HepG2 (cell line): ENCODE results near the gene DIS3L2. TPM values are rescaled to one million over a fixed set of nuclear protein-coding genes. Genes with fewer than 3 reads are reported as not detected.

Source experiments
- ATAC-seq: fragments of 200-7000 bp; cut with Tn5 transposase; 3 replicates; pipeline ENCODE4 v1.9.1; 2020; ENCODE audit warnings: mild to moderate bottlenecking, moderate library complexity
- BruUV-seq: library from RNA; stranded (reverse); fragments of 400-500 nt; replicated peaks from 2 replicates; lab custom pipeline; 2021; lab: Mats Ljungman, UMichigan
- CTCF ChIA-PET: fragments of 300-600 bp; formaldehyde crosslinking; extraction: SDS; loops from one replicate; lab custom pipeline; 2021; ENCODE audit warnings: low total read pairs, inconsistent platforms, low intra/inter-chr PET ratio; lab: Yijun Ruan, JAX
- POLR2A ChIA-PET: fragments of 350-600 bp; sonication (Branson Sonifier 250); formaldehyde crosslinking; loops from one replicate; lab custom pipeline; 2020; ENCODE audit warnings: antibody characterized with exemption, inconsistent platforms; lab: Yijun Ruan, JAX
- DNase-seq: peaks from one replicate; pipeline ENCODE4 v3.0.0-alpha.2; 2015; ENCODE audit warnings: low spot score
- FAIRE-seq: peaks from 3 replicates; lab custom pipeline; 2011; peaks lifted over from hg19 to GRCh38; lab: Jason Lieb, UNC
- H2AFZ ChIP-seq: one replicate; pipeline ENCODE4 v1.6.1; 2011; ENCODE audit warnings: low read length, inconsistent platforms
- H3K27ac ChIP-seq: fragments of 300-600 bp; 3 replicates; pipeline ENCODE4 v1.8.0; 2011; ENCODE audit warnings: mixed run types, mild to moderate bottlenecking, mixed read lengths, low read length, inconsistent platforms; ENCODE audit not compliant: insufficient read depth; ENCODE audit errors: extremely low read length
- H3K27me3 ChIP-seq, 2 experiments: fragments of 200-600 bp in 1 of 2; 2 replicates in 1 of 2; 3 replicates in 1 of 2; pipeline versions ENCODE4 v1.6.0 to v1.8.0; 2011; ENCODE audit warnings: low read length in 2 of 2, mild to moderate bottlenecking in 2 of 2, moderate library complexity in 2 of 2, inconsistent platforms in 1 of 2; ENCODE audit not compliant: insufficient read depth in 2 of 2, control insufficient read depth in 1 of 2
- H3K36me3 ChIP-seq, 2 experiments: fragments of 200-600 bp in 1 of 2; replicated peaks in 1 of 2; 2 replicates in 1 of 2; 3 replicates in 1 of 2; pipeline versions ENCODE4 v1.5.1 to v1.8.0; 2011; ENCODE audit warnings: low read length in 2 of 2, inconsistent platforms in 1 of 2; ENCODE audit not compliant: insufficient read depth in 2 of 2, control insufficient read depth in 1 of 2
- H3K4me1 ChIP-seq: 2 replicates; pipeline ENCODE4 v1.5.1; 2012; ENCODE audit warnings: low read length, inconsistent platforms; ENCODE audit not compliant: insufficient read depth
- H3K4me2 ChIP-seq: 2 replicates; pipeline ENCODE4 v1.6.0; 2011; ENCODE audit warnings: low read depth, low read length, inconsistent platforms
- H3K4me3 ChIP-seq, 3 experiments: fragments of 200-600 bp in 1 of 3; sonication (generic), shearing (Covaris generic) in 1 of 3; replicated peaks in 1 of 3; 2 replicates each; pipeline ENCODE4 v1.5.1; 2011 to 2016; ENCODE audit warnings: low read length in 3 of 3, inconsistent platforms in 2 of 3, low read depth in 2 of 3, mild to moderate bottlenecking in 2 of 3, control low read depth in 1 of 3, mixed read lengths in 1 of 3; ENCODE audit not compliant: insufficient read depth in 1 of 3
- H3K79me2 ChIP-seq: one replicate; pipeline ENCODE4 v1.6.1; 2011; ENCODE audit warnings: low read length, inconsistent platforms; ENCODE audit not compliant: insufficient read depth
- H3K9ac ChIP-seq: 2 replicates; pipeline ENCODE4 v1.6.0; 2011; ENCODE audit warnings: mild to moderate bottlenecking, low read depth, low read length, inconsistent platforms; ENCODE audit not compliant: insufficient read depth
- H3K9me3 ChIP-seq: 2 replicates; pipeline ENCODE4 v1.5.1; 2012; ENCODE audit warnings: mild to moderate bottlenecking, low read length
- H4K20me1 ChIP-seq: 2 replicates; pipeline ENCODE4 v1.6.0; 2011; ENCODE audit warnings: inconsistent platforms, mild to moderate bottlenecking, low read length, moderate library complexity; ENCODE audit not compliant: insufficient read depth
- KDM5A ChIP-seq: fragments of 200-600 bp; sonication (generic); IDR thresholded peaks from 2 replicates; pipeline ENCODE4 v1.7.0; 2018; ENCODE audit warnings: antibody characterized with exemption, mild to moderate bottlenecking, low read length, borderline replicate concordance
- MAFF ChIP-seq: IDR thresholded peaks from 2 replicates; pipeline ENCODE4 v1.6.1; 2011; ENCODE audit warnings: low read depth, low read length, improper control_type of control experiment
- MAFG ChIP-seq: sonication (generic); formaldehyde crosslinking; IDR thresholded peaks from 2 replicates; pipeline ENCODE4 v1.5.1; 2020; ENCODE audit warnings: mild to moderate bottlenecking, missing genetic modification reagents
- MAFK ChIP-seq, 2 experiments: IDR thresholded peaks in 1 of 2; conservative IDR thresholded peaks in 1 of 2; 2 replicates each; pipeline ENCODE4 v1.6.1; 2011; ENCODE audit warnings: improper control_type of control experiment in 2 of 2, low read length in 2 of 2
- RBM22 ChIP-seq: fragments of 200-400 bp; formaldehyde crosslinking; optimal IDR thresholded peaks from 2 replicates; pipeline ENCODE3; 2017; ENCODE audit warnings: mild to moderate bottlenecking, low read length, moderate library complexity
- SSRP1 ChIP-seq: IDR thresholded peaks from 2 replicates; pipeline ENCODE4 v1.6.1; 2016; ENCODE audit warnings: control low read depth
- WGBS: methylation state at CpG from one replicate; pipeline ENCODE4 v1.1.6; 2017; ENCODE audit warnings: low lambda C conversion rate; 5-methylcytosine and 5-hydroxymethylcytosine counted together
- in situ Hi-C: cut with HindIII; loops from 2 replicates; pipeline ENCODE4 v1.10.0; 2017; ENCODE audit warnings: low pct_unique_long_range_greater_than_20kb; ENCODE audit not compliant: extremely low pct_ligation_motif_present
- intact Hi-C: fragments of 100-400 bp; cut with micrococcal nuclease; formaldehyde crosslinking; loops from one replicate; pipeline ENCODE4 v1.10.0; 2022; ENCODE audit not compliant: unreplicated experiment
- polyA plus RNA-seq, 8 experiments: library from polyadenylated mRNA; depleted of rRNA in 3 of 8; stranded (reverse) in 7 of 8; unstranded in 1 of 8; fragments of >200 nt; fragmentation: Illumina TruSeq in 4 of 8; extraction: Trizol in 4 of 8; gene quantifications; 2 replicates each; pipeline versions ENCODE4 v1.2.1 to v1.2.3, GENCODE V29; 2011 to 2016; ENCODE audit warnings: low read depth in 4 of 8, missing spikeins in 1 of 8, mixed read lengths in 1 of 8; ENCODE audit not compliant: insufficient read depth in 1 of 8
- total RNA-seq, 5 experiments: library from RNA; depleted of rRNA; stranded (reverse); fragments of >200 nt; fragmentation: Illumina TruSeq; extraction: Trizol; gene quantifications; 2 replicates each; pipeline ENCODE4 v1.2.3, GENCODE V29; 2016; ENCODE audit warnings: low read depth in 1 of 5

DIS3L2 gene
- total and polyA plus RNA-seq, 2 of the 13 experiments (the other 11 are each of a cell fraction or from before 2014, with no cell fraction given) = 7.0 to 23.9 TPM

GRCh38 chr2:232340171-232340935 lies 378.8 kb downstream of the DIS3L2 start:
- Histone ChIP-seq H3K4me3 (no peak overlapping the region), H3K4me2 (no peak overlapping the region), H3K9ac (no peak overlapping the region)
- TF ChIP-seq SSRP1 = no peak
- TF ChIP-seq RBM22 = peak; percentile 58
- TF ChIP-seq, all 625 proteins: peak for 1
- no TSS peak for BruUV-seq
- intact Hi-C loops = no loop called here
- FAIRE-seq (no peak), ATAC-seq (no peak), DNase-seq (no peak)
- in situ Hi-C loops = no loop called here
- H3K27ac ChIP-seq = no peak overlapping the region
- no peaks in the 10 kb centered on the region for H3K9me3 ChIP-seq
- POLR2A ChIA-PET = no interaction called here
- H3K4me1 ChIP-seq = no peaks in the 10 kb centered on the region
- H2AFZ ChIP-seq = no peak overlapping the region
- H3K36me3 ChIP-seq = 0 out of 5 replicates have a peak, but pooled peaks cover 0 to 6% of the 10 kb centered on the region in 2 experiments
- peaks cover 2% of the 10 kb centered on the region; the same call in 1 of the 2 replicates for H4K20me1 ChIP-seq
- peaks cover 0 to 11% of the 10 kb centered on the region in 2 experiments; a peak in 2 of 5 replicates for H3K27me3 ChIP-seq
- no peaks in the 10 kb centered on the region for H3K79me2 ChIP-seq
- WGBS = 73% methylated on average over 12 of the region's 14 CpGs
- CTCF ChIA-PET = no interaction called here

GRCh38 chr2:232341061-232341738 lies 379.7 kb downstream of the DIS3L2 start:
- H3K4me1 ChIP-seq = no peaks in the 10 kb centered on the region
- H3K79me2 ChIP-seq = no peaks in the 10 kb centered on the region
- 0 out of 5 replicates have a peak, but pooled peaks cover 0 to 1% of the 10 kb centered on the region in 2 experiments for H3K36me3 ChIP-seq
- no peak overlapping the region for H2AFZ ChIP-seq
- no peak for TF ChIP-seq MAFG (CRISPR knock-in tag)
- TF ChIP-seq MAFF = peak; percentile 74
- TF ChIP-seq KDM5A = no peak
- TF ChIP-seq MAFK (conservative IDR thresholded peaks at IDR 0.05 in 1 of 2, IDR thresholded peaks at IDR 0.05 in 1 of 2; ENCODE audit: low read length in 2 of 2) = peak; percentile 70 to 82
- no TSS peak for BruUV-seq
- WGBS = 71% methylated on average over 17 of the region's 17 CpGs
- no peak overlapping the region for H3K9ac ChIP-seq
- intact Hi-C loops (no loop called here), in situ Hi-C loops (no loop called here)
- no peak overlapping the region for H3K4me3 ChIP-seq
- ATAC-seq (no peak), FAIRE-seq (no peak), DNase-seq (no peak)
- H4K20me1 ChIP-seq = peaks cover 2% of the 10 kb centered on the region; the same call in 1 of the 2 replicates
- H3K27ac ChIP-seq = no peak overlapping the region
- peaks cover 0 to 11% of the 10 kb centered on the region in 2 experiments; a peak in 2 of 5 replicates for H3K27me3 ChIP-seq
- ChIA-PET CTCF (no interaction called here), POLR2A (no interaction called here)
- H3K4me2 ChIP-seq = no peak overlapping the region
- no peaks in the 10 kb centered on the region for H3K9me3 ChIP-seq
